22Rv1 (cell line): ENCODE measurements around the gene FLYWCH1.

Experiments used
- ZFX ChIP-seq: fragments of 450-650 bp; IDR thresholded peaks from 2 replicates; pipeline ENCODE4 v1.6.1; 2017; ENCODE audit warnings: antibody characterized with exemption, borderline replicate concordance
- TF ChIP-seq, protein P1 (sequence below): fragments of 450-650 bp; IDR thresholded peaks from 2 replicates; pipeline ENCODE4 v1.5.1; 2017; ENCODE audit warnings: mild to moderate bottlenecking

DNA sequence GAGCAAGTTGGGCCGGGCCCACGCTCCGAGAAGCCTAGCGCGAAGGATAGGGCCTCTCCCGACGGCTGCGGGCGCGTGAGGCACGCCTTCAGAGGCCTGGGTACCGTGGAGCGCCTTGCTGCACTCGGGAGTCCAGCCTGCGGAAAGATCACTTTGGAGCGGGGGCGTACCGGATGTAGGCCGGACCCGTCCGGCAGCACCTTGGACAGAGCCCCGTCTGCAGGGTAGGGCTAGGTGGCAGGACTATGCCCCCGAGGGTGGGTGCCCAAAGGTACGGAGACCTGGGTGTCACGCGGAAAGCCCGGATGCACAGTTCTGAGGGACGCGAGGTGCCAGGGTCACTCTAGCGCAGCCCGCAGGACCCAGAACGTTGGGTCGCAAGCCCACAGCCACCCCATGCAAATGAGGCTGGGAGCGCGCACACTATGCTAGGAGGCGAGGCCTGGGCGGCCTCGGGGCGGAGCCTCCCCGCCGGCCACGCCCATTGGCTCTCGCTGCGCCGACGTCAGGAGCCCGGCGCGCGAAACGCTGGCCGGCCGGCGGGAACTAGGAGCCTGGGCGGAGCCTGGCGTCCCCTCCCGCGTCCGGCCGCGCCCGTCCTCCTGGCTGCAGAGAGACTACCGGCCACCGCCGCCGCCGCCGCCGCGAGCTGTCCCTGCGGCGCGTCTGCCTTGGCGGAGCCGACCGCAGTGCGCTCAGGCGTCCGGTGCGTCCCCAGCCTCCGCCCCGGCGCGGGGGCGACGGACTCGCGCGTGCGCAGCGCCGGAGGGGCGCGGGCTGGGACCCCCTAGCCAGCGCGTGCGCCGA, 57.2 kb downstream of the FLYWCH1 start, which contains the start of gene PAQR4:
- TF ChIP-seq, protein P1, sequence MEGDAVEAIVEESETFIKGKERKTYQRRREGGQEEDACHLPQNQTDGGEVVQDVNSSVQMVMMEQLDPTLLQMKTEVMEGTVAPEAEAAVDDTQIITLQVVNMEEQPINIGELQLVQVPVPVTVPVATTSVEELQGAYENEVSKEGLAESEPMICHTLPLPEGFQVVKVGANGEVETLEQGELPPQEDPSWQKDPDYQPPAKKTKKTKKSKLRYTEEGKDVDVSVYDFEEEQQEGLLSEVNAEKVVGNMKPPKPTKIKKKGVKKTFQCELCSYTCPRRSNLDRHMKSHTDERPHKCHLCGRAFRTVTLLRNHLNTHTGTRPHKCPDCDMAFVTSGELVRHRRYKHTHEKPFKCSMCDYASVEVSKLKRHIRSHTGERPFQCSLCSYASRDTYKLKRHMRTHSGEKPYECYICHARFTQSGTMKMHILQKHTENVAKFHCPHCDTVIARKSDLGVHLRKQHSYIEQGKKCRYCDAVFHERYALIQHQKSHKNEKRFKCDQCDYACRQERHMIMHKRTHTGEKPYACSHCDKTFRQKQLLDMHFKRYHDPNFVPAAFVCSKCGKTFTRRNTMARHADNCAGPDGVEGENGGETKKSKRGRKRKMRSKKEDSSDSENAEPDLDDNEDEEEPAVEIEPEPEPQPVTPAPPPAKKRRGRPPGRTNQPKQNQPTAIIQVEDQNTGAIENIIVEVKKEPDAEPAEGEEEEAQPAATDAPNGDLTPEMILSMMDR: no peak
- no peak for TF ChIP-seq ZFX
